ENCODE results near the gene CRADD.

Gene CRADD

GRCh38 chr12:93704625-93705024 lies 27.4 kb downstream of the CRADD start:
- DNase-seq (ENCODE audit: low read depth): no peak
- TF ChIP-seq CTCF (IDR thresholded peaks at IDR 0.05; ENCODE audit: low read length, missing control alignments): no peak
- H3K4me3 ChIP-seq (replicated peaks; ENCODE audit: low read depth, low read length): no peak overlapping the region

DNA sequence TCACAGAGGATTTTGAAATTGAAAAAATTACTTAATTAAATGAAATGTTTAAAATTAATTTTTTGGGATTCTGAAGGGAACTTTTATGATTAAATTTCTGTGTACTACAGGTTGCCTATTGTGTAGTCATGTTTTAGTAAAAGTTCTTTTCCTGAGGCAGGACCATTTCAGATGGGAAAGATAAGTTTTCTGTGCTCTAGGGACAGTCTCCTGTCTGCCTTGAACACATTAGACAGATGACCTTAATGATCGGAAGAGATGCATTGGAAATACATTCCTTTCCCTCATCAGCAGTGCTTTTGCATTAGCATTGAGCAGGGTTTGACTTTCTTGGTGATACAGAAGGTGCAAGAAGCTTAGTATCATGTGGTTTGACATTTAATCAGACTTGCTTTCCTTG lies 28.1 kb downstream of the CRADD start:
- no peak overlapping the region for H3K4me3 ChIP-seq (replicated peaks; ENCODE audit: low read depth, low read length)
- no peak for TF ChIP-seq CTCF (IDR thresholded peaks at IDR 0.05; ENCODE audit: low read length, missing control alignments)
- no peak for DNase-seq (ENCODE audit: low read depth)

DNA sequence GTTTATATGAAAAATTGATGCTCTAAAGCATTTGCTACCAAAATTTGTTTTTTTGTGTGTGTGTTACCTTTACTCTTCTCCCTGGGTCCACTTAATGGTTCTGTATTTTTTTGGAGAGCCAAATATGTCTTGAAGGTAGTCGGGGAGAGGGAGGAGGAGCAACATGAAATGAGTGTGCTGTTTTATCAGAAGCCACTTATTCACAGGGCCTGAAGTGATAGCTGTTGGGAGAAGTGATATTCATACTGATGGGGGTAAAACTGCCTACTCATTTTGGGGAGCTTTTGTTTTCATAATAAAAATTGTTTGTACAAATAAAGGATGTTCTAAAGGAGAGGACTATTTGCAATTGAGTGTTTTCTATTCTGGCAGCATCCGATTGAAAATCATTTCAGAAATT lies 29.2 kb downstream of the CRADD start:
- no peak for TF ChIP-seq CTCF (IDR thresholded peaks at IDR 0.05; ENCODE audit: low read length, missing control alignments)
- no peak overlapping the region for H3K4me3 ChIP-seq (replicated peaks; ENCODE audit: low read depth, low read length)
- no peak for DNase-seq (ENCODE audit: low read depth)

- DNase-seq (ENCODE audit: low read depth): no peak
- no peak for TF ChIP-seq CTCF (IDR thresholded peaks at IDR 0.05; ENCODE audit: low read length, missing control alignments)
- H3K4me3 ChIP-seq (replicated peaks; ENCODE audit: low read depth, low read length): no peak overlapping the region
Observed at GRCh38 chr12:93706824-93707223, 29.6 kb downstream of the CRADD start.

GRCh38 chr12:93707836-93708235 lies 30.7 kb downstream of the CRADD start:
- TF ChIP-seq CTCF (IDR thresholded peaks at IDR 0.05; ENCODE audit: low read length, missing control alignments): no peak
- H3K4me3 ChIP-seq (replicated peaks; ENCODE audit: low read depth, low read length): no peak overlapping the region
- DNase-seq (ENCODE audit: low read depth): no peak

GRCh38 chr12:93708952-93709351 lies 31.8 kb downstream of the CRADD start:
- TF ChIP-seq CTCF (IDR thresholded peaks at IDR 0.05; ENCODE audit: low read length, missing control alignments): no peak
- no peak overlapping the region for H3K4me3 ChIP-seq (replicated peaks; ENCODE audit: low read depth, low read length)
- no peak for DNase-seq (ENCODE audit: low read depth)

- no peak for TF ChIP-seq CTCF (IDR thresholded peaks at IDR 0.05; ENCODE audit: low read length, missing control alignments)
- H3K4me3 ChIP-seq (replicated peaks; ENCODE audit: low read depth, low read length): no peak overlapping the region
- no peak for DNase-seq (ENCODE audit: low read depth)
Observed at GRCh38 chr12:93709386-93709785, 32.2 kb downstream of the CRADD start.
